A673 (cell line): ENCODE data around the gene CDC42EP2.

Source experiments
- EZH2 ChIP-seq: fragments of 200-600 bp; sonication (generic); IDR thresholded peaks from 2 replicates; pipeline ENCODE4 v1.6.1; 2017; ENCODE audit warnings: borderline replicate concordance, low read depth, mild to moderate bottlenecking, mixed read lengths, antibody characterized with exemption, low read length; ENCODE audit not compliant: poor library complexity, severe bottlenecking
- TF ChIP-seq, protein P1 (sequence below): fragments of 300-800, 200-600 bp; sonication (generic); conservative IDR thresholded peaks from 2 replicates; pipeline ENCODE4 v1.5.1; 2017; ENCODE audit warnings: low read depth, mild to moderate bottlenecking, antibody characterized with exemption, low read length, moderate library complexity, mixed read lengths

GRCh38 chr11:65298655-65299179 lies 15.9 kb upstream of the CDC42EP2 start:
- TF ChIP-seq, protein P1, sequence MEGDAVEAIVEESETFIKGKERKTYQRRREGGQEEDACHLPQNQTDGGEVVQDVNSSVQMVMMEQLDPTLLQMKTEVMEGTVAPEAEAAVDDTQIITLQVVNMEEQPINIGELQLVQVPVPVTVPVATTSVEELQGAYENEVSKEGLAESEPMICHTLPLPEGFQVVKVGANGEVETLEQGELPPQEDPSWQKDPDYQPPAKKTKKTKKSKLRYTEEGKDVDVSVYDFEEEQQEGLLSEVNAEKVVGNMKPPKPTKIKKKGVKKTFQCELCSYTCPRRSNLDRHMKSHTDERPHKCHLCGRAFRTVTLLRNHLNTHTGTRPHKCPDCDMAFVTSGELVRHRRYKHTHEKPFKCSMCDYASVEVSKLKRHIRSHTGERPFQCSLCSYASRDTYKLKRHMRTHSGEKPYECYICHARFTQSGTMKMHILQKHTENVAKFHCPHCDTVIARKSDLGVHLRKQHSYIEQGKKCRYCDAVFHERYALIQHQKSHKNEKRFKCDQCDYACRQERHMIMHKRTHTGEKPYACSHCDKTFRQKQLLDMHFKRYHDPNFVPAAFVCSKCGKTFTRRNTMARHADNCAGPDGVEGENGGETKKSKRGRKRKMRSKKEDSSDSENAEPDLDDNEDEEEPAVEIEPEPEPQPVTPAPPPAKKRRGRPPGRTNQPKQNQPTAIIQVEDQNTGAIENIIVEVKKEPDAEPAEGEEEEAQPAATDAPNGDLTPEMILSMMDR = no peak
- TF ChIP-seq EZH2 = no peak
